IgD-negative memory B cell (primary cell): ENCODE data around the gene COX4I1. TPM values are rescaled to one million over a fixed set of nuclear protein-coding genes. Genes with fewer than 3 reads are reported as not detected.

Experiments used
- H3K27ac Mint-ChIP-seq, 3 donors: one replicate each; pipeline ENCODE4 v1.8.0; 2020 to 2022; ENCODE audit warnings: mild to moderate bottlenecking in 3 of 3, mixed read lengths in 3 of 3, moderate library complexity in 1 of 3
- H3K27me3 Mint-ChIP-seq: one replicate; pipeline ENCODE4 v1.8.0; 2021; ENCODE audit warnings: mixed read lengths
- H3K36me3 Mint-ChIP-seq: one replicate; pipeline ENCODE4 v1.8.0; 2020; ENCODE audit warnings: mild to moderate bottlenecking, mixed read lengths
- H3K4me1 Mint-ChIP-seq, 3 donors: one replicate each; pipeline ENCODE4 v1.8.0; 2020 to 2022; ENCODE audit warnings: mixed read lengths in 3 of 3, mild to moderate bottlenecking in 1 of 3
- H3K4me3 Mint-ChIP-seq, 4 donors: one replicate each; pipeline ENCODE4 v1.8.0; 2020 to 2022; ENCODE audit warnings: mild to moderate bottlenecking in 4 of 4, mixed read lengths in 4 of 4, moderate library complexity in 3 of 4
- H3K9me3 Mint-ChIP-seq, 3 donors: one replicate each; pipeline ENCODE4 v1.8.0; 2020 to 2021; ENCODE audit warnings: mixed read lengths in 3 of 3, mild to moderate bottlenecking in 1 of 3
- polyA plus RNA-seq: library from polyadenylated mRNA; unstranded; fragments of 300-500 nt; fragmentation: Illumina TruSeq; gene quantifications from one replicate; pipeline ENCODE4 v1.2.3, GENCODE V29; 2021

The COX4I1 gene
- 1,007 TPM for polyA plus RNA-seq

DNA sequence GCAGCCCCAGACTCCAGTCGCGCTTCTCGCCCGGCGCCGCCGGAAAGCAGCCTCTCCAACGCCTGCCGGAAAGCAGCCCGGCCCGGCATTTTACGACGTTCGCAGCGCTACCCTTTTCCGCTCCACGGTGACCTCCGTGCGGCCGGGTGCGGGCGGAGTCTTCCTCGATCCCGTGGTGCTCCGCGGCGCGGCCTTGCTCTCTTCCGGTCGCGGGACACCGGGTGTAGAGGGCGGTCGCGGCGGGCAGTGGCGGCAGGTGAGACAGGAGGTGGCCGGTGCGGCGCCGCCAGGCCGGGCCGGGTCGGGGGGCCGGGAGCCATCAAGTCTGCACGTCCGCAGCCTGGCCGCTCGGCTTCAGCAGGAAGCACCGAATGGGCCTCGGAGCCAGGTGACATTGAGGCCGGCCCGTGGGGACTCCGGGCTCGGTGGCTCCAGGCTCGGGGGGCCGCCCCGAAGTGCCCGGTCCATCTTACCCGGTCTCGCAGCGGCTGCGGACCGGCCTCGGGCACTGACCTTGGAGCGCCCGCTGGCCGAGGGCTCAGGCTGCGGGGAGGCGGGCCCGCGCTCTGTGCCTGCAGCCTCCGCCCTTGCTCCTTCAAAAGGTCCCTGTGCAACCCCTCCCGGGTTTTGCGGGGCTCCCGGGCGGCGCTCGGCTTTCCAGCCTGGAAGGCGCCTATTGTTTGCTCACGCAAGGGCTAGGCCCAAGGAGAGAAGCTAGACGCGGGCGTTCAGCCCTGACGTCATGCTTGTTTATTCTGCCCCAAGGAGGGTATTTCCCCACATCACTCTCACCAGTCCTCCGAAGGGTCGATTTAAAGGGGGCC lies at the start of gene COX4I1, which contains the start of gene EMC8:
COX4I1 (plus strand) TSS at position 199 of the 824 bp plus-strand sequence. CDS start 1,511 bp downstream, outside the sequence.
EMC8 (minus strand) TSS at position 48 of the 824 bp plus-strand sequence. CDS start 249 bp downstream, outside the sequence.
- Mint-ChIP-seq H3K9me3 (no peaks in the 10 kb centered on the region), H3K4me1 (peaks cover 38 to 47% (median 40%) of the 10 kb centered on the region in 3 donors), H3K4me3 (peak within 1 kb of the TSS; percentile 84 to 96 (median 90)), H3K36me3 (peaks cover 10% of the 10 kb centered on the region), H3K27me3 (no peaks in the 10 kb centered on the region), H3K27ac (peak within 1 kb of the TSS; percentile 96 to 99 (median 96))

DNA sequence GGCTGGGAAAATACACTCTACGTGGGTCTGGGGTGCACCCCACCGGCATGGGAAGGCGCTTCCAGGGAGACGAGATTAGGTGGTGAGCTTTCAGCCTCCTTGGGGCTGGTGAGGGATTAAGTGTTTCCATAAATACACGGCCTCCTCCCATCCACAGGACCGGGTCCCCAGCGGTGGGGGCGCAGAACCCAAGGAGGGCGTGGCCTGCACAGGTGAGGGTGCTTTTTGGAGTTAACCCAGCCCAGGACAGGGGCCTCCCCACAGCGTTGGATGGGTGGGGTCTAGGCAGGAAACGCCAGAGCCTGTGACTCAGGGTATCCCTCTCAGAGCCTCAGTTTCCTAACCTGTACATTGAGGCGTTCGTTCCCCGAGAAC lies 49.7 kb upstream of the COX4I1 start:
- H3K4me3 Mint-ChIP-seq, result peak overlapping the region; percentile 86 to 99 (median 92)
- H3K27me3 Mint-ChIP-seq, result peaks cover 7% of the 10 kb centered on the region
- H3K4me1 Mint-ChIP-seq, result peaks cover 49 to 53% (median 53%) of the 10 kb centered on the region in 3 donors
- peak overlapping the region in 1 of 3 donors; percentile 83 for H3K27ac Mint-ChIP-seq
- peaks cover 4% of the 10 kb centered on the region for H3K36me3 Mint-ChIP-seq
- peaks cover 0 to 2% (median 0%) of the 10 kb centered on the region in 3 donors for H3K9me3 Mint-ChIP-seq

DNA sequence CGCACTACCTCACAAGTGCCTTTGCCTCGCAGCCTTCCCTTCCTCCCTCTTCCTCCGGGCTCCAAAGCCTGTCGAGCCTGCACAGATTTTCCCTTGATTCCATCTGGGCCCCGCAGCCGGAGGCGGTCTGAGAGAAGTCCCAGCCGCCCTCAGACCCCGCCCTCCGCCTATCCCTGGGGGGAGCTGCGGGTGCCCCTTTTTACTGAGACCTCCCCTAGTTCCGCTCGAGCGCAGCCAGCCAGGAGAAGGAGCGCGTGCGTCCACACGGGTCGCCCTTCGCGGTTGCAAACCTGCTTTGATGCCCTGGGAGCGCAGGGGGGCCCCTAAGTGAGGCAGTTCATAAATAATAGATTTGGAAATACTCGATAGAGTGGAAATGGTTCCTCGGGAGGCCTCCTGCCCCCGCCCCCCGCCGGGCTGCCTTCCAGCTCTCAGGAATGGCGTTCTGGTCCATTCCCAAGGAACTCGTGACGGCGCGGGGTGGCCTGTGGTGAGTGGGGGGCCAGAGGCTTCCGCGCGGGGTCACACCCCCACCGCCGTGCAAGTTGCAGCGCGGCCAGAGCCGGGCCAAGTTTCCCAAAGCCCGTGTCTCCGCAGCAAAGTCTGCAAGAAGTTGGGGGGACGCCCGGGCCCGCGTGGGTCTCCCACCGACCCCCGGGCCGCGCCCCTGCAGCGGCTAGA lies 49.2 kb upstream of the COX4I1 start:
- Mint-ChIP-seq H3K36me3 (peaks cover 4% of the 10 kb centered on the region), H3K27me3 (peaks cover 7% of the 10 kb centered on the region), H3K4me3 (peak overlapping the region; percentile 86 to 99 (median 92)), H3K4me1 (peaks cover 49 to 56% (median 55%) of the 10 kb centered on the region in 3 donors), H3K9me3 (peaks cover 0 to 2% (median 0%) of the 10 kb centered on the region in 3 donors), H3K27ac (peak overlapping the region; percentile 73 to 83 (median 78))

DNA sequence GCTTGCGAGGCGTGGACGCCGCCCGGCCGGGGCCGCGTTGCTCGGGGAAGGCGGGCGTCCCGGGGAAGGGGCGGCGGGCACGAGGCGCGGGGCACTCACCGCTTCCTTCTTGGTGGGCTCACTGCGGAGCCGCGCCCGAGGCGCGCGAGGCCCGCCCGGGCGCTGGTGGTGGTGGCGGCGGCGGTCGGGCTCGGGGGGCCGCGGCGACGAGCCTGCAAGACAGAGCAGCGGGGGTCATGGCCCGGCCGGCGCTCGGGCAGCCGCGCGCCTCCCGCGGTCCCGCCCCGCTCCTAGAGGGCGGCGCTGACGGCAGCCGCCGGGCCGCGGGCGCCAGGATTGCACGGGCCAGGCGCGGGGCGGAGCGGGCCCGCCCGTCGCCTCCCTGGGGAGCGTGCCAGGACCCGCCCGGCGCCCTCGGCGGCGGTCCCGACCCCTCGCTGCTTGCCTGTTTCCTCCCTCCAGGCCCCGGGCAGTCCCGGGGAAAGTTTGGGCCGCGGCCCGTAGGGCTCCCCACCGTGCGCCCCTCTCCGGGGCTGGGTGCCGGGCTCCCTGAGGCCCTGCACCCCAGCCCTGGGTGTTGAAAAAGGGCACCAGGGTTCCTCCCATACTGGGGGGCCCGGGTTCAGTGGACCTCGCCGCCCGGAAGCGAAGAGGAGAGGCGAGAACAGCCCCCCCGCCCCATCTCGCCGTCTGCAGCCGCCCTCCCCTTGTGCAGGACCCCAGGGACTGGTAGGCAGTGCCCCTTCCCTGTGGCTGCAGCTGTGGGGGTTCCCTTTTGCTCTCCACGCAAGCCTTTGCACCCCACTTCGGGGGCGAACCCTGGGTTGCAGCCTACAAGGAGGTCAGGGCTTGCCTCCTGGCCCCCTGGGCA lies 48.4 kb upstream of the COX4I1 start, which contains the start of gene C16orf74:
C16orf74 (minus strand) TSS at position 270 of the 871 bp plus-strand sequence. CDS start 15,879 bp downstream, outside the sequence.
- H3K27ac Mint-ChIP-seq, result peak within 1 kb of the TSS; percentile 73 to 99 (median 78)
- peaks cover 4% of the 10 kb centered on the region for H3K36me3 Mint-ChIP-seq
- peaks cover 0 to 2% (median 0%) of the 10 kb centered on the region in 3 donors for H3K9me3 Mint-ChIP-seq
- H3K4me3 Mint-ChIP-seq, result peak within 1 kb of the TSS; percentile 86 to 99 (median 92)
- H3K27me3 Mint-ChIP-seq, result peaks cover 7% of the 10 kb centered on the region
- H3K4me1 Mint-ChIP-seq, result peaks cover 50 to 58% (median 55%) of the 10 kb centered on the region in 3 donors

DNA sequence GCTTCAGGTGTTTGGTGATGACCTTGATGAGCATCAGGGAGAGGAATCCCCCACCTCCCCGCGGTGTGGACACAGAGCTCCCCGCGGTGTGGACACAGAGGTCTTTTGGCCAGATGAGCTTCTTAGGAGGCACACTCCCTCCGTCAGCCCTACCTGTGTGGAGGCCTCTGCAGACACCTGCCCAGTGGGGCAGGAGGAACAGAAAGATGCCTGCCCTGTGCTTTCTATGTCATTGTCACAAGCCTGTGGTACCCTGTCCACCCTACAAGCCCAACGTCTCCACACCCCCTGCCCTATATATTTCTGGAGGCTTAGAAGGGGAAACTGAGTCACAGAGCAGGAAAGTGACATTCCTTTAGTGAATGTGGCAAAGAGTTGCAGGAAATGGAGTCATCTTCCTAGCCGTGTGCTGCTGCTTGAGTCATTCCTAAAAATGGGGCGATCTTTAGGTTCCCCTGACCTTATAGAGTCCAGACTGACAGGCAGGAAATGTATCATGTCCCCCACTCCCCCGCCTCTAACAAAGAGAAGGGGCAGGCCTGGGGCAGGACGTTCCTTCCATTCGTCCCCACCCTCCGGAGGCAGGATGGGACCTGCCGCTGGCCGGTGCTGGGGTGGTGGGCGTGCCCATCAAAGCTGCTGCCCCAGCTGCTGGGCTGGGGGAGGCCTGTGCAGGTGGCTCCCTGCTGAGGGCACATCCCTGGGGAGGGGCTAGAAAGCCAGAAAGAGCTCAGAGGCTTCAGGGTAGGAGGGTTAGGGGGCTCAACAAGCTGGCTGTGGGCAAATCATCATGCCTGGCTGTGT lies 47.6 kb upstream of the COX4I1 start:
- peaks cover 0 to 2% (median 0%) of the 10 kb centered on the region in 3 donors for H3K9me3 Mint-ChIP-seq
- peak overlapping the region; percentile 75 to 93 (median 86) for H3K4me3 Mint-ChIP-seq
- peak overlapping the region in 2 of 3 donors; percentile 24 to 99 for H3K27ac Mint-ChIP-seq
- H3K4me1 Mint-ChIP-seq, result peaks cover 54 to 60% (median 58%) of the 10 kb centered on the region in 3 donors
- H3K27me3 Mint-ChIP-seq, result peaks cover 7% of the 10 kb centered on the region
- peaks cover 4% of the 10 kb centered on the region for H3K36me3 Mint-ChIP-seq

DNA sequence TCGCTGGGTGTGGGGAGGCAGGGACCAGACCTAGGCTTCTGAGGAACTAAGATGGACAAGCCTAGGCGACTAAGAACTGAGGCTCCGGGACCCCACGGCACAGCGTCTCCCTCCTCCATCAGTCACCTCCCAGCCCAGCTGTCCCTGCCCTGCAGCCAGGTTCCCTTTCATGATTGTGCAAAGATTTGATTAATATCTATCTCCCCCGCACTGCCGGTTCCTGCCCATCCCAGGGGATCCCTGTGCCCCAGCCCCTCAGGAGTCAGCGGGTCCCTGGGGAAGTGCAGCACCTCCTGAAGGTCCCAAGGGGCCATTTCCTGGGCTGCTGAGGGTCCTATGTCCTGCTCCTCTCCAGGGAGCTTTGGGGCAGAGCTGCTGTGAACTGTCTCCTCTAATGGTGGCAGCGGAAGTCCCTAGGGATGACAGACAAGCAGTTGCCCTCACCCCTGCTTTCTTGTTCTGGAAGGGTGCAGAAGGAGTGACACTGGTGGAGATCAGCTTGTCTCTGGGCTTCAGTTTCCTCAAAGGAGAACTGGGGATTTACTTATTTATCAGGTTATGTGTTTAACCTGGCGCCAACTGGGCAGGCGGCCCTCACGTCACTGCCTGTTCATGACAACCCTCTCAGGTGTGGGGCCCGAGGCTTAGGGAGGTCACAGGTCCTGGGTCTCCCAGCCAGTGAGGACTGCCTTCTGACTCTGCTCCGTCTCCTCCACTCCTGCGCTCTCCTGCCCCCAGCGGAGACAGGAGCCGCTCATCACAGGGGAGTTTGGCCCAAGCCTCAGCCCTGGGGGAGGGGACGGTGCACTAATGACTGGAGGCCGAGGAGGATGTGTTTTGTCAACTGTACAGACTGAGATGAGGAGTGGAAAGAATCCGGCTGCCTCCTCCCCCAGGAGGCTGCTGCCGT lies 46.7 kb upstream of the COX4I1 start:
- H3K27me3 Mint-ChIP-seq, result peaks cover 7% of the 10 kb centered on the region
- H3K4me1 Mint-ChIP-seq, result peaks cover 52 to 61% (median 60%) of the 10 kb centered on the region in 3 donors
- peak overlapping the region; percentile 30 to 93 (median 86) for H3K4me3 Mint-ChIP-seq
- H3K36me3 Mint-ChIP-seq, result peaks cover 4% of the 10 kb centered on the region
- peaks cover 0 to 2% (median 0%) of the 10 kb centered on the region in 3 donors for H3K9me3 Mint-ChIP-seq
- peak overlapping the region; percentile 35 to 99 (median 69) for H3K27ac Mint-ChIP-seq

DNA sequence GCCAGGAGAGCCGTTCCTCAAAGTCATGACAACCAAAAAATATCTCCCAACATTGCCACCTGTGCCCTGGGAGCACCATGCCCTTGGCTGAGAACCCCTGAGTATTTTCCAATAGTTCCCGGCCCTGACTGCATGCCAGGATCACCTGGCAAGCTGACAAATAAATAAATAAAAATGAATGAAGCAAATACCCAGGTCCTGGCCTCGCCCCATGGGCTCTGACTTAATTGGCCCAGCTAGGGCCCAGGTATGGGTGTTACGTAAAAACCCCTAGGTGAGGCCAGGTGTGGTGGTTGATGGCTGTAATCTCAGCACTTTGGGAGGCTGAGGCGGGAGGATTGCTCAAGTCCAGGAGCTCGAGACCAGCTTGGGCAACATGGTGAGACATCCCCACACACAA lies 45.9 kb upstream of the COX4I1 start:
- H3K36me3 Mint-ChIP-seq, result peaks cover 2% of the 10 kb centered on the region
- H3K4me1 Mint-ChIP-seq, result peaks cover 55 to 63% (median 63%) of the 10 kb centered on the region in 3 donors
- H3K27me3 Mint-ChIP-seq, result peaks cover 7% of the 10 kb centered on the region
- peak overlapping the region in 2 of 4 donors; percentile 88 to 95 for H3K4me3 Mint-ChIP-seq
- H3K27ac Mint-ChIP-seq, result peak overlapping the region in 2 of 3 donors; percentile 69 to 99
- peaks cover 0 to 2% (median 0%) of the 10 kb centered on the region in 3 donors for H3K9me3 Mint-ChIP-seq

DNA sequence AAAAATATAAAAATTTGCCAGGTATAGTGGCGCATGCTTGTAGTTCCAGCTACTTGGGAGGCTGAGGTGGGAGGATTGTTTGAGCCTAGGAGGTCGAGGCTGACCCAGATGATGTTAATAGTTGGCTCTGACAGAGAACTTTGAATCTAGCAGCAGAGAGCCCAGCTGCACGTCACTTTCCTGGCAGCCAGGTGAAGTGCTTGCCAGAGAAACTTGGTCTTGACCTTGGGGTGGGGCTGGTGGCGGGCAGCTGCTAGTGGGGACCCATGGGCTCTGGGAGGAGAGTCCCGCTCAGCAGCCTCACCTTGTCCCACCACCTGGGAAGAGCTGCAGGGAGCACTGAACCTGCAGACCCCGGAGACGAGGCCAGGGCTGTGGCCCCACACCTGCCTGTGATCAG lies 45.5 kb upstream of the COX4I1 start:
- peaks cover 54 to 66% (median 66%) of the 10 kb centered on the region in 3 donors for H3K4me1 Mint-ChIP-seq
- H3K4me3 Mint-ChIP-seq, result peak overlapping the region in 3 of 4 donors; percentile 87 to 95 (median 88)
- peaks cover 7% of the 10 kb centered on the region for H3K27me3 Mint-ChIP-seq
- peaks cover 0 to 2% (median 0%) of the 10 kb centered on the region in 3 donors for H3K9me3 Mint-ChIP-seq
- no peaks in the 10 kb centered on the region for H3K36me3 Mint-ChIP-seq
- peak overlapping the region; percentile 89 to 99 (median 99) for H3K27ac Mint-ChIP-seq

DNA sequence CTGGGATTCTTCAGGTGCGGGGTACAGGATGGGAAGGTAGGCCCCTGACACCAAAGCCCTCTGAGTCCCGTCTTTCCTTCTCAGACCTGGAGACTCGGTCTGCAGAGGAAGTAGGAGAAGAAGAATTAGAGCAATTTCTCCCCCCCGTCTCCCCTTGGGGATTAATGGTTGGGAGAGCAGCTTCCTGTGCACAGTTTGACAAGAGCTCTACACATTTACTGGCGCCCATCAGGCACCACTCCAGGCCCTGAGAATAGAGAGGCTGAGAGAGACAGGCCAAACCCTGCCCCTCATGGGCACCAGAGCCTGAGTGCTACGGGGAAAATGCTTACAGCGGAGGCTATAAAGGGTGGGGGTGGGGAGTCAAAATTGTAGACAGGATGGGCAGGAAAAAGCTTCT lies 45.1 kb upstream of the COX4I1 start:
- Mint-ChIP-seq H3K27me3 (peaks cover 7% of the 10 kb centered on the region), H3K36me3 (no peaks in the 10 kb centered on the region), H3K4me3 (peak overlapping the region in 3 of 4 donors; percentile 87 to 95 (median 88)), H3K4me1 (peaks cover 59 to 70% (median 70%) of the 10 kb centered on the region in 3 donors), H3K9me3 (peaks cover 0 to 2% (median 0%) of the 10 kb centered on the region in 3 donors), H3K27ac (peak overlapping the region; percentile 89 to 99 (median 99))

DNA sequence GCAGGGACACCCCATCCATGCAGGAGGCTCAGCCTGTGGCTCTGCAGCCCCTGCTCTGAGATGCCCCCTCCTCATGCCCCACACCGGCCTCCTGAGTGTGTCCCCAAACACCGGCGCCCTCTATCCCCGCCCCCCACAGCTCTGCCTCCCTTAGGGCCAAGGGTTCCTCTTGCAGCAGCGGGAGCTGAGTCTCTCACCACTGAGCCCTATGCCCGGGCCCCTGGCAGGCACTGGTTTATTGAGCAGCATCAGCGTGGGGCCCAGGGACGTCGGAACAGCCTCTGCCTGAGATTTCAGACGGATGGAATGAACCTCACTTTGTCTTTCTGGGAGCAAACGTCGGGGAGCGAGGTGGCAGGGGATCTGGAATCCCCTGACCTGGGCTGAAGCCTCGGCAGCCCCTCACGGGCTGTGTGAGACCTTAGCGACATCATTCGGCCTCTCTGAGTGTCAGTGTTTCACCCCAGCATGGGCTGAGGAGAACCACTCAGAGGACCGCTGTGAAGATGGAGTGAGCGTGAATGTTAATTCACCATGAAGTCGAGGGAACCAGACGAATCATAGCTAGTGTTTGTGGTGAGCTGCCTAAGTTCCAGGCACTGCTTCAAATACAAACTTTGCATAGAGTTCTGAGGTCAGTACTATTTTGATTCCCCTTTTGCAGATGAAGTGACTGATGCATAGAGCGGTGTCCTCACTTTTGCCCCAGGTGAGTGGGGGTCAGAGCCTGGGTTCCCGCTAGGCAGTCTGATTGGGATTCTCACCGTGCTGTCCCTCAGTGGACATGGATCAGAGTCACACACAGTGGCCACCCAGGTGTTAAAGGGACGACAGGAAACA lies 43.3 kb upstream of the COX4I1 start:
- H3K4me1 Mint-ChIP-seq, result peaks cover 54 to 74% (median 74%) of the 10 kb centered on the region in 3 donors
- H3K9me3 Mint-ChIP-seq, result no peaks in the 10 kb centered on the region
- H3K36me3 Mint-ChIP-seq, result no peaks in the 10 kb centered on the region
- H3K4me3 Mint-ChIP-seq, result peak overlapping the region; percentile 77 to 95 (median 86)
- peak overlapping the region; percentile 97 to 99 (median 99) for H3K27ac Mint-ChIP-seq
- H3K27me3 Mint-ChIP-seq, result peaks cover 6% of the 10 kb centered on the region

DNA sequence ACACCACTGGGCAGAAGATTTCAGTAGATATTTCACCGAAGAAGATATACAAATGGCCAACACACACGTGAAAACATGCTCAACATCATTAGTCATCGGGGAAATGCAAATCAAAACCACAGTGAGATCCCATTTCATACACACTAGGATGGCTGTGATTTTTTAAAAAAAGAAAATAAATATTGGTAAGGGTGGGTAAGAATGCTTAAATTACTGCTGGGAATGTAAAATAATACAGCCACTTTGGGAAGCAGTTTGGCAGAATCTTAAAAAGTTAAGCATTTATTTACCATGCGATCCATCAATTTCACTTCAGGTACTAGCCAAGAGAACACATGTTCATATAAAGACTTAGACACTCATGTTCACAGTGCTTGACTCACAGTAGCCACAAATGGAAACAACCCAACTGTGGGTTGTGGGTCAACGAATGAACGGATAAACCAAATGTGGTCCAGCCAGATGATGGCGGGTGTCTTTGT lies 42.1 kb upstream of the COX4I1 start:
- Mint-ChIP-seq H3K9me3 (no peaks in the 10 kb centered on the region), H3K36me3 (peaks cover 4% of the 10 kb centered on the region), H3K4me3 (peak overlapping the region; percentile 77 to 95 (median 86)), H3K27me3 (peaks cover 3% of the 10 kb centered on the region), H3K27ac (peak overlapping the region; percentile 97 to 99 (median 99)), H3K4me1 (peaks cover 52 to 73% (median 72%) of the 10 kb centered on the region in 3 donors)
